ENCODE data around the gene MYOF. TPM values are rescaled to one million over a fixed set of nuclear protein-coding genes. Genes with fewer than 3 reads are reported as not detected.

MYOF gene
- polyA plus RNA-seq, 1 of the 3 experiments (the other 2 are of a cell fraction): 103 TPM

- TF ChIP-seq CTCF (IDR thresholded peaks at IDR 0.05): no peak
- TF ChIP-seq TAF1 (IDR thresholded peaks at IDR 0.05; ENCODE audit: borderline replicate concordance, low read depth, low read length): peak; percentile 46; the same call in 1 of the 2 replicates
- TF ChIP-seq TCF12 (IDR thresholded peaks at IDR 0.05): peak; percentile 91
- peak; percentile 46 for TF ChIP-seq USF1 (IDR thresholded peaks at IDR 0.05; ENCODE audit: borderline replicate concordance, low read depth)
- TF ChIP-seq MAX (IDR thresholded peaks at IDR 0.05; ENCODE audit: low read depth): peak; percentile 96
- peak; percentile 93 for TF ChIP-seq NFIC (IDR thresholded peaks at IDR 0.05; ENCODE audit: borderline replicate concordance)
- no peak; the same call in 1 of the 2 replicates for TF ChIP-seq SMC3 (IDR thresholded peaks at IDR 0.05; ENCODE audit: low read depth, low read length)
- peak; percentile 82 for TF ChIP-seq MXI1 (IDR thresholded peaks at IDR 0.05; ENCODE audit: low read depth, low read length)
- TF ChIP-seq FOXJ3 (CRISPR knock-in tag; IDR thresholded peaks at IDR 0.05): no peak
These were observed 16.1 kb downstream of the MYOF start (continued) for GRCh38 chr10:93465806-93466675.

GRCh38 chr10:93464776-93465388 is 17.3 kb downstream of the MYOF start:
- Histone ChIP-seq H3K27me3 (ENCODE audit: insufficient read depth) (no peaks in the 10 kb centered on the region), H2AFZ (ENCODE audit: low read depth) (no peak overlapping the region), H3K4me1 (ENCODE audit: control insufficient read depth in 1 of 2, insufficient read depth in 2 of 2, low read depth in 1 of 2, low read length in 1 of 2) (peaks cover 14 to 60% of the 10 kb centered on the region in 2 experiments; a peak in 3 of 4 replicates), H3K4me2 (0 out of 2 replicates have a peak overlapping the region, but pooled peaks have one; percentile 4), H3K36me3 (replicated peaks in 1 of 2; ENCODE audit: control insufficient read depth in 1 of 2, insufficient read depth in 2 of 2, low read length in 1 of 2) (peaks cover 0 to 18% of the 10 kb centered on the region in 2 experiments), H3K27ac (ENCODE audit: low read depth in 2 of 2, low read length in 1 of 2) (peak overlapping the region; percentile 53 to 99; a peak in 3 of 4 replicates), H4K20me1 (ENCODE audit: insufficient read depth) (no peaks in the 10 kb centered on the region), H3K9me3 (no peaks in the 10 kb centered on the region), H3K9me2 (no peaks in the 10 kb centered on the region), H3K4me3 (ENCODE audit: low read depth in 2 of 2, low read length in 1 of 2) (no peak overlapping the region), H3F3A (replicated peaks; ENCODE audit: insufficient read depth) (peaks cover 76% of the 10 kb centered on the region), H3K9ac (peak overlapping the region; percentile 80), H3K79me2 (ENCODE audit: insufficient read depth) (peaks cover 84% of the 10 kb centered on the region)
- ChIA-PET POLR2A (no interaction called here), CTCF (interaction anchor here (1.6 to 2.8 kb wide), 4 partner anchors 17 to 89 kb away, joined by 8 to 15 read pairs (median 10); partner anchors contain the start of gene MYOF)
- DNase-seq: no peak
- 92% methylated on average over 5 of the region's 5 CpGs for WGBS (ENCODE audit: low lambda C conversion rate)
- TF ChIP-seq NRF1 (IDR thresholded peaks at IDR 0.05; ENCODE audit: low read depth, low read length) (no peak), FOSL2 (IDR thresholded peaks at IDR 0.05; ENCODE audit: borderline replicate concordance, low read depth) (no peak), POLR2AphosphoS5 (IDR thresholded peaks at IDR 0.05; ENCODE audit: low read depth, low read length) (no peak), MEF2A (IDR thresholded peaks at IDR 0.05; ENCODE audit: borderline replicate concordance, low read depth) (no peak), EP300 (IDR thresholded peaks at IDR 0.05; ENCODE audit: borderline replicate concordance in 1 of 2, low read depth in 1 of 2, low read length in 1 of 2) (no peak), FOXM1 (IDR thresholded peaks at IDR 0.05; ENCODE audit: low read depth) (no peak), CHD2 (IDR thresholded peaks at IDR 0.05; ENCODE audit: low read length, partially characterized antibody) (no peak), ZBTB33 (IDR thresholded peaks at IDR 0.05; ENCODE audit: borderline replicate concordance, low read depth) (no peak), TAF1 (IDR thresholded peaks at IDR 0.05; ENCODE audit: borderline replicate concordance, low read depth, low read length) (no peak), REST (IDR thresholded peaks at IDR 0.05; ENCODE audit: low read depth, low read length) (no peak), YY1 (IDR thresholded peaks at IDR 0.05; ENCODE audit: low read depth) (no peak), MXI1 (IDR thresholded peaks at IDR 0.05; ENCODE audit: low read depth, low read length) (no peak), JUND (IDR thresholded peaks at IDR 0.05) (no peak)

All from SK-N-SH (cell line).